IPS-15b (cell line): ENCODE results near the gene THSD7B.

Source experiments
- H3K27me3 ChIP-seq: one replicate; pipeline ENCODE4 v1.6.1; 2013; ENCODE audit warnings: low read length; ENCODE audit not compliant: control insufficient read depth, insufficient read depth
- H3K36me3 ChIP-seq: one replicate; pipeline ENCODE4 v1.6.1; 2013; ENCODE audit warnings: low read length; ENCODE audit not compliant: control insufficient read depth, insufficient read depth
- H3K4me1 ChIP-seq: one replicate; pipeline ENCODE4 v1.6.1; 2013; ENCODE audit warnings: mild to moderate bottlenecking, low read length; ENCODE audit not compliant: control insufficient read depth, insufficient read depth
- H3K4me3 ChIP-seq: one replicate; pipeline ENCODE4 v1.5.1; 2013; ENCODE audit warnings: low read depth, low read length
- H3K9ac ChIP-seq: one replicate; pipeline ENCODE4 v1.6.1; 2013; ENCODE audit warnings: low read depth, mild to moderate bottlenecking, low read length
- H3K9me3 ChIP-seq: one replicate; pipeline ENCODE4 v1.6.1; 2013; ENCODE audit warnings: mild to moderate bottlenecking, low read length; ENCODE audit not compliant: control insufficient read depth, insufficient read depth

Gene THSD7B

GRCh38 chr2:137638932-137639331 is 873.6 kb downstream of the THSD7B start:
- no peaks in the 10 kb centered on the region for H3K4me1 ChIP-seq
- no peaks in the 10 kb centered on the region for H3K9me3 ChIP-seq
- H3K36me3 ChIP-seq, result no peaks in the 10 kb centered on the region
- H3K4me3 ChIP-seq, result no peak overlapping the region
- no peak overlapping the region for H3K9ac ChIP-seq
- no peaks in the 10 kb centered on the region for H3K27me3 ChIP-seq

DNA sequence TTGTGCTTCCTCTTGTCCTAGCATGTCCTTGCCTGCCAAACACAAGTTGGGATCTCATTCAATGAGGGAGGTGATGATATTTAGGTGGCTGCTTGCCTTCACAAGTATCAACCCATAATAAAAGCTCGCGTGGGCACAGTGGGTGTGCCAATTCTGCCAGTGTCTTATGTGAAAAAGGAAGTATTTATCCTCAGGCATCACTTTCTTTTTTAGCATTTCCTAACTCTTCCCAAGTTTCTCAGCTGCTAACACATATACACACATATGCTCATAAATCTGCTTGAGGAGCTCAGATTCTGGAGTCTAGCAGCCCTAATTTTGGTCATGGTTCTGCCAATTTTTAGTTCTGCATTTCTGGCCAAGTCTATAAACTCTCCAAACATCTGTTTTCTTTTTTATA is 879.4 kb downstream of the THSD7B start:
- no peaks in the 10 kb centered on the region for H3K36me3 ChIP-seq
- no peaks in the 10 kb centered on the region for H3K9me3 ChIP-seq

GRCh38 chr2:137654046-137654445 is 888.7 kb downstream of the THSD7B start:
- no peak overlapping the region for H3K4me3 ChIP-seq
- H3K36me3 ChIP-seq, result no peaks in the 10 kb centered on the region
- no peaks in the 10 kb centered on the region for H3K4me1 ChIP-seq
- H3K27me3 ChIP-seq, result no peaks in the 10 kb centered on the region
- no peaks in the 10 kb centered on the region for H3K9me3 ChIP-seq
- no peak overlapping the region for H3K9ac ChIP-seq

More for the DNA sequence above, 879.4 kb downstream of the THSD7B start:
- no peaks in the 10 kb centered on the region for H3K4me1 ChIP-seq
- H3K4me3 ChIP-seq, result no peak overlapping the region
- no peaks in the 10 kb centered on the region for H3K27me3 ChIP-seq
- H3K9ac ChIP-seq, result no peak overlapping the region

GRCh38 chr2:137655814-137656213 is 890.5 kb downstream of the THSD7B start:
- Histone ChIP-seq H3K4me3 (no peak overlapping the region), H3K27me3 (no peaks in the 10 kb centered on the region), H3K9me3 (no peaks in the 10 kb centered on the region), H3K36me3 (no peaks in the 10 kb centered on the region), H3K9ac (no peak overlapping the region), H3K4me1 (no peaks in the 10 kb centered on the region)

DNA sequence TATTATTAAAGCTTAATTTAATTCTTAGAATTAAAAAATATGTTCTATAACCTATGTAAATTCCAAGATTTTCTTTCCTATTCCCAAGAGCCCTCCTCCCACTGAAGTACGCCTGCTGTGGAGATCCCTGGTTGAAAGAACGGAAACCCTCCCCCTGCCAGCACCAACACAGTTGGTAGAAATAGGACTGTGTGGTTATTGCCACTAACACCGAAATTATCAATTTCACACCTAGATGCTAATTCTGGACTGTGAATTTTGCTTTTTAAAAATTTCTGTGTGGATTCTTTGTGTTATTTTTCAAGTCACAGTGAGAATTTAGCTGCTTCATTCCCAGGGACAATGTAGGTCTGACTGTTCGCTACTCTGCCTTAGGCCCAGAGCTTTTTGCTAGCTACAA is 893.1 kb downstream of the THSD7B start:
- H3K4me1 ChIP-seq, result no peaks in the 10 kb centered on the region
- H3K4me3 ChIP-seq, result no peak overlapping the region
- H3K9me3 ChIP-seq, result no peaks in the 10 kb centered on the region
- H3K36me3 ChIP-seq, result no peaks in the 10 kb centered on the region
- no peak overlapping the region for H3K9ac ChIP-seq
- H3K27me3 ChIP-seq, result no peaks in the 10 kb centered on the region

DNA sequence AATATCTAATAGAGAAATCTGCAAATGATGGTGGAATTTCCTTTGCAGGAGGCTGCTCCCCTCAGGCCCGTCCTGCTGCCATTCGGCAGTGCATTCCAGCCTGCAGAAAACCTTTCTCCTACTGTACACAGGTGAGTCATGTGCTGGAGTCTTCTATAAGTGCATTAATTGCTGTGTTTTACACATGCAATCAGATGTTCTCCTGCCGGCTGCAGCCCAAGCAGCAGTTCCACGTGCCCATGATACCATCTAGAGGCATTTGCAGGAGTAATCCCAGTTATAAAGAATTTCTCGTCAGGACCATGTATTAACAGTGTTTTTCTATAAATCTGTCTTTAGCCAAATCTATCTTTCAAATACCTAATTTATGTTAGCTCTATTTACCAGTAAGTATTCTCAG is 894.3 kb downstream of the THSD7B start:
- Histone ChIP-seq H3K36me3 (no peaks in the 10 kb centered on the region), H3K9me3 (no peaks in the 10 kb centered on the region), H3K9ac (no peak overlapping the region), H3K4me3 (no peak overlapping the region), H3K4me1 (no peaks in the 10 kb centered on the region), H3K27me3 (no peaks in the 10 kb centered on the region)

DNA sequence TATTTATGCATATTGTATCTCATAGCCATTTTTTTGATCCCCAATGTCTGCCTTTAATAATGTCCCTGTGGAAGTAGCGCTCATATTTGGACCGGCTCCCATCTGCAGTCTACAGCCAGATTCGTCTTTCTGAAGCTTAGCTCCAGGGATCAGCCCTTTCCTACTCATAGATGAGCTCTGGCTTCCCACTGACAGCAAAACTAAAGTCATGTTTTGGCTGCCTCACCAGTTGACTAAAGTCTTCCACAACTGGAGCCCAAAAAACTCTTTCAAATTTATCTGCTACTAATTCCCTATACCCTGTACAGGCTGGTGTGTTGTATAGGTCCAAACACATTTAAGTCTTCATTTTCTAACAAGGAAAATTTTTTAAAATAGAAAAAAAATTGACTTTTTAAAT is 904.8 kb downstream of the THSD7B start:
- Histone ChIP-seq H3K9me3 (no peaks in the 10 kb centered on the region), H3K4me3 (no peak overlapping the region), H3K36me3 (no peaks in the 10 kb centered on the region), H3K4me1 (no peaks in the 10 kb centered on the region), H3K27me3 (no peaks in the 10 kb centered on the region), H3K9ac (no peak overlapping the region)

DNA sequence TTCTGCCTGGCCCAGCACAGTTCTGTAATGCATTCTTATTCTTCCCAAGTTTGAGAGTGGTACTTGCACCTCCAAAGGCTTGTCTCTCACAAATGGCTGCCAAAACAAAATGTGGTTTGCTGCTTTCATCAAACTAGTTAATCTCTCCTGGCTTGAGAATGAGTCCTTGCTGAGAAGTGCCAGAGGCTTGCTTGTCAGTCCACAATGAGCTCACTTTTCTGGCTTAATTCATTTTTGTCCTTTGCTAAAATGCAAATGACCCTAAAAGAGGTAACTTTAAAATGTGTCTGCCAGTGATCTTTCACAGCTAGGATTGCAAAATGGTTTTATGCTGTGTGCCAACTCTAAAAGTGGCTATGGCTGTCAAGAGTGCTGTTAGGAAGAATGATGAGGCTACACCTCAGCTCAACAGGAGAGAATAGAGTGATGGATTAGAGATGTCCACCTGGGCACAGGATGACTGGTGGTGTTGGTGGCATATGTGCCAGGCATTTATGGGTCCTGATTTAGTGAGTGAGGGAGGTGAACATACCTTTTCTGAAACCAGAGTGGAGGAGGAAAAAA is 907.7 kb downstream of the THSD7B start:
- no peaks in the 10 kb centered on the region for H3K27me3 ChIP-seq
- H3K9ac ChIP-seq, result no peak overlapping the region
- H3K36me3 ChIP-seq, result no peaks in the 10 kb centered on the region
- H3K4me3 ChIP-seq, result no peak overlapping the region
- H3K9me3 ChIP-seq, result no peaks in the 10 kb centered on the region
- no peaks in the 10 kb centered on the region for H3K4me1 ChIP-seq

- Histone ChIP-seq H3K36me3 (no peaks in the 10 kb centered on the region), H3K4me1 (no peaks in the 10 kb centered on the region), H3K9ac (no peak overlapping the region), H3K9me3 (no peaks in the 10 kb centered on the region), H3K4me3 (no peak overlapping the region), H3K27me3 (no peaks in the 10 kb centered on the region)
Observed at GRCh38 chr2:137674991-137675390, 909.6 kb downstream of the THSD7B start.

DNA sequence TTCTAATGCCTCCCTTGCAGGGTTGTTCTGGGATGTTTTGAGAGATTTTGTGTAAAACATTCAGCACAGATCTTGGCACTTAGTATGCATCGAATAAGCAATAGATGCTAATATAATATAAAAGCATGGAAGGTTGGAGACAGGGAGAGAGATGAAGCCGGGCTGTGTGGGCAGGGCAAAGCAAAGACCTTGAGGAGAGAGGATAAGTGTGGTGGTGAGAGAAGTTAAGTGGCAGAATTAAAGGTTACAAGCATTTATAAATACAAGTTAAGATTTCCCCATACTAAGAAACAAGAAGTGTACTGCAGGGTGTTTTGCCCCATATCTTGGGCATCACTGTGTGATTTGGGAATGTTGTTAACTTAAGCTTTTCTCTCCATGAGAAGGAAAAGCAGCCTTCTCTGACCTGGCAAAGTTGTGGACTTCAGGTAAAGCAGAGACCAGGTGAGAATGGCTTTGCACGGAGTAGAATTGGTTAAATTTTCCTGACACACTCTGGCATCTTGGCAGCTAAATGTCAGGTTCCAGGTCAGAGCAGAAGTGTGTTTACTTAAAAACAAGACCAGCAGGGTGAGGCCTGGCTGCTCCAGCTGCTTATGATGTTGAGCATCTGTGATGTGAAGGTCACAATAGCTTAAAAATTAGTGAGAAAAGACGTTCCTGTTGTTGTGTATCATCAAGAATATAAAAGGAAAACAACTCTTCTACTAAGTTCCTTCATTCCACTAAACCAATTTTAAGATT is 910.4 kb downstream of the THSD7B start:
- H3K27me3 ChIP-seq, result no peaks in the 10 kb centered on the region
- no peaks in the 10 kb centered on the region for H3K4me1 ChIP-seq
- H3K36me3 ChIP-seq, result no peaks in the 10 kb centered on the region
- H3K4me3 ChIP-seq, result no peak overlapping the region
- H3K9ac ChIP-seq, result no peak overlapping the region
- no peaks in the 10 kb centered on the region for H3K9me3 ChIP-seq

- Histone ChIP-seq H3K4me3 (no peak overlapping the region), H3K9me3 (no peaks in the 10 kb centered on the region), H3K36me3 (no peaks in the 10 kb centered on the region), H3K27me3 (no peaks in the 10 kb centered on the region), H3K9ac (no peak overlapping the region), H3K4me1 (no peaks in the 10 kb centered on the region)
Observed at GRCh38 chr2:137676346-137676745, 911.0 kb downstream of the THSD7B start.

DNA sequence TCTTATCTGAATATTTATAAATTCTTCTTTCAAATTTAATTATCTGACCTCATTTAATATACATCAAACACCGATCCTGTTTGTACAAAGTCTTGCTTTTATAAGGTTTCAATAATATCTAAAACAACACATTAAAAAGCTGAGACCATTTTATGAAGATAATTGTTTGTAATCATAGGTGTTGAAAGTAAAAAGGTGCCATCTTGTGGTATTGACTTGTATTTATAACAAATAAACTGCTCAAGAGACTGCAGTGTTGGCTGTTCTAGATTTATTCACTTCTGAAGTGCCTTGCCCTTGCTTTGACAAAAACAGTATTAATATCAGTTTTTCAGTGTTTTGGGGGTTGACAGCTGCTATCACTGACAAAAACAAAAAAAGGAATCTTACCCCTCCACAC is 912.1 kb downstream of the THSD7B start:
- H3K9ac ChIP-seq, result no peak overlapping the region
- no peak overlapping the region for H3K4me3 ChIP-seq
- H3K4me1 ChIP-seq, result no peaks in the 10 kb centered on the region
- H3K36me3 ChIP-seq, result no peaks in the 10 kb centered on the region
- no peaks in the 10 kb centered on the region for H3K9me3 ChIP-seq
- no peaks in the 10 kb centered on the region for H3K27me3 ChIP-seq
